ENCODE data around the gene LARP4B.

Gene LARP4B

GRCh38 chr10:923844-924523 is 7.5 kb downstream of the LARP4B start:
- no peak for DNase-seq

- DNase-seq: no peak
These were observed 9.8 kb downstream of the LARP4B start for GRCh38 chr10:921471-922414.

- no peak for DNase-seq
These were observed 11.1 kb downstream of the LARP4B start for GRCh38 chr10:920450-920849.

- no peak for DNase-seq
These were observed 12.0 kb downstream of the LARP4B start for GRCh38 chr10:919481-919880.

- DNase-seq: no peak
These were observed 13.5 kb downstream of the LARP4B start for GRCh38 chr10:917999-918398.

DNA sequence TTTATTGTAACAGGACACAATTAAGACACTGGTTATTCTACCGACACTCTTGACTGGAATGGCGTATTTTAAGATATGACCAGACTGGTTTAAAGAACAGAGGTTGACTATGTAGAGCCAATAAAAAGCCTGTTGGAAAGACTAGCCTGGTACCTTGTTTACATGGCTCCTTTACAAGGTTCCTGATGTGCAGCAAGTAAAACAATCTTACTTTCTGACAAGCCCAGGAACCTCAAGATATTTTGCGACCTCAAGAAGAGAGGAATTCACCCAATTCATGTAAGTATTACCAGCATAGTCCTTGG is 14.1 kb downstream of the LARP4B start:
- no peak for DNase-seq

GRCh38 chr10:916716-917415 is 14.6 kb downstream of the LARP4B start:
- no peak for DNase-seq

DNA sequence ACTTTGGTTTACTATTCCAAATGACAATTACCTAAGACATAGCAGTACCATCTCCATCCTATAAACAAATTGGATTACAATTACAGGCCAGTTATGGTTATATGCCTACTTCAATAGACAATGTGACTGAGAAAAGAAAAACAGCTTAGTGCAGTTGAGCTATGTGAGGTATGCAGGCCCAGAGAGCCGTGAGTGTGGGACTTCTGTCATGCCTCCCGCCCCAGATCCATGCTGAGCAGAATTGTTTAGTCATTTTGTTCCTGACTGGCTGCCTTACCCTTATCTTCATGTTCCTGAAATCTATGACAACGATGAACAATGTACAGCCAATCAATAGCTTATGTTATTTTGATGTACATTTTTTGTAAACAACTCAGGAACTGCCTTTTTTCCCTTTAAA is 21.7 kb downstream of the LARP4B start:
- no peak for DNase-seq

GRCh38 chr10:905972-906371 is 25.5 kb downstream of the LARP4B start:
- DNase-seq: no peak

GRCh38 chr10:905503-905902 is 26.0 kb downstream of the LARP4B start:
- no peak for DNase-seq

DNA sequence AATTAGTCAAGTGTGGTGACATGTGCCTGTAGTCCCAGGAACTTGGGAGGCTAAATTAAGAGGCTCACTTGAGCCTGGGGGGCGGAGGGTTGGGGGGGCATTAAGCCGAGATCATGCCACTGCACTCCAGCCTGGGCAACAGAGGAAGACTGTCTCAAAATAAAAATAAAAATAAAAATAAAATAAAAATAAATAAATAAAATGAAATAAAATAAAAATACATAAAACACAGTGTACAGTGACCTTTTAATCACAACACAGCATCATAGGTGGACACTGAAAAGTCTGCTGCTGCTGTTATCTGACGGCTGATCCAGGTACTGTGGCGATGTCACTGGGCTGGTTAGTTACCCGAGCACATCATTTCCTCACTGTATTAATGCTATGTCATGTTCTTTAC is 27.1 kb downstream of the LARP4B start:
- DNase-seq: no peak

DNA sequence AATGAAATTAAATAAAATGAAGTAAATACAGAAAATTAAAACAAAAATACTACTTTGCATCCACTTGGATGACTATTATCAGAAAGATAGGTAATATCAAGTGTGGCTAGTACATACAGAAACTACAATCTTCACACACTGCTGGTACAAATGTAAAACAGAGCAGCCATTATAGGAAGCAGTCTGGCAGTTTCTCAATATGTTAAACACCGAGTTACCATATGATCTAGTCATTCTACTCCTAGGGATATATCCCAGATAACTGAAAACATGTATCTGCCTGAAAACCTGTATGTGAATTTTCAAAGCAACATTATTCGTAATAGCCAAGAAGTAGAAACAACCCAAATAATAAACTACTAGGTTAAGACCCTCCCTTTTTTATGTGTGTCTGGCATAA is 33.4 kb downstream of the LARP4B start:
- no peak for DNase-seq

- no peak for DNase-seq
These were observed 34.5 kb downstream of the LARP4B start for GRCh38 chr10:896982-897381.

GRCh38 chr10:895324-895723 is 36.2 kb downstream of the LARP4B start:
- DNase-seq: no peak

DNA sequence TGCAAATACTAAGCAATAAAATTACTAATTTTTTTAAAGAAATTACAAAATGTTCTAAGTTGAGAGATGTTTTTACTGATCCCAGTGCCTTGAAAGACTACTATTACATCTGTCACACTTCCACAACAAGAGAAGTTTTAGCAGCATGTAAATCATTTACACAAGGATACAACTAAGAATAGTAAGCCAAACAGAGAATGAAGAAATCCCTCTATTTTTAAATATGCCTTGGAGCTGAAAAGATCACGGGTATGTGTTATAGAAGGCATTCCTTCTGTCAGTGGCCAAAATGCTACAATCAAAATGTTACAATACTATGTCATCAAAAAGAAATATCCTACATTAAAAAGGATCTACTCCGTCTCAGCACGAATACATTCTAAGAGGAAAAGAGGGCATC is 52.6 kb downstream of the LARP4B start:
- DNase-seq: no peak

GRCh38 chr10:878333-878759 is 53.2 kb downstream of the LARP4B start:
- no peak for DNase-seq

DNA sequence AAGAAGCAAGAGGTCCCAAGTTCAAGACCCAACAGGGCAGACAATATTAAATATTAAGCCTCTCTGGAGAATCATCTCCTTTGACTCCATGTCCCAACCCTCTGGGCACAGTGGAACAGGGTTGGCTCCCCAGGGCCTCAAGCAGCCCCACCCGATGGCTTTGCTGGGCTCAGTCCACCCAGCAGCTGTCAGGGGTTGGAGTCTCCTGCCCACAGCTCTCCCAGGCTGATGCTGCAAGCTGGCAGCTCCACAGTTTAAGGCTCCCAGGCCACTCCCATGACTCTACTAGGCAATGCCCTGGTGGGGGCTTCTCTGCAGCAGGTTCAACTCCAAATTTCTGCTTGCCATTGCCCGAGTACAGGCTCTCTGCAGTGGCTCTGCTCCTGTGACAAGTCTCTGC is 55.1 kb downstream of the LARP4B start:
- no peak for DNase-seq

DNA sequence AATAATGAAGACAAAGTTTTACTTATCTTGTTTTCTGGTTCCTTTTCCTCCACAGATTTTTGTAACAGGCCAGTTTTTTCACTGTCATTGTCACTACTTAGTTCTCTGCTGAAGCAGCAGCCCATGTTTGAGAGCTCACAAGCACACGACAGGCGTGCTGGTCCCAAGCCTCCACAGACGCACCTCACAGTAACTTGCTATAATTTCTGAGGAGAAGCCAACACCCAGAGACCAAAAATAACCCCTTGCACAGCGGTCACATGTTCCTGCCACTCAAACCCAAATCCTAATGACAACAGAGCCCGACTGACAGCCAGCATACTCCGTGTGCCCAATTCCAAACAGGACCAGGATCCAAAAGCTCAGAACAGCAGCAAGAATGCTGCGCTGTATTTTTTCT is 58.5 kb downstream of the LARP4B start:
- DNase-seq: no peak

GRCh38 chr10:871951-872403 is 59.5 kb downstream of the LARP4B start:
- DNase-seq: no peak

GRCh38 chr10:870564-871166 is 60.8 kb downstream of the LARP4B start:
- DNase-seq: no peak

DNA sequence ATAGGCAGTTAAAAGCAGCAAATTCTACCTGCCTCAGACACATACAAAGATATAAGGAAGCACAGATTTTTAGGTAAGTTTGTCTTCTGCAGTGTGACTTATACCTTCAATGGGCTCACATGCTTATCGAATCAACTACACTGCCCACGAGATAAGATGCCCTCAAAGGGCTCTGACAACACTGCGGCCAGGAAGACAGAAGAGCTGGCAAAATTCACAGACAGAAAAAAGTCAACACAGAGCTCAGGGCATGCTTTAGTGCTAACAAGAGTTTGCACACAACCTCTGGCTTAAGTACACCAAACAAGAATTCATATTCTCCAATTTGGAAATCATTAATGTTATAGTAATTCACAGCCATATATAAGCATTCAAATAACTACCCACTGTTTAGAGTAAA is 62.3 kb downstream of the LARP4B start:
- no peak for DNase-seq

DNA sequence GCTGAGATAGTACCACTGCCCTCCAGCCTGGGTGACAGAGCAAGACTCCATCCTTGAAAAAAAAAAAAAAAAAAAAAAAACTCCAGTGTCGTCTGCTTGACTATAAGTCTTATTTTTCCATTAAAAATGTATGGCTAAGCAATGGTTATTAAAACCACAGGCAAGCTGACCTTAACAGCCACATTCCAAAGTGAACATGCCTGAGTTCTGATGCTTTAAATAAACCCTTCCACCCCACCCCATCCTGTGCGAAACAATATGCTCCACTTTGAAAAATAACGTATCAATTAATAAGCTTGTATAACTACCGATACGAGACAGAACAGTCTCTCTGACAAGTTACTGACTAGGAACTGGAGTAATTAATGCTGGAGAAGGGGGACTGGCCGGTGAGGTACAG is 63.7 kb downstream of the LARP4B start:
- DNase-seq: no peak

GRCh38 chr10:866577-866941 is 64.9 kb downstream of the LARP4B start:
- no peak for DNase-seq
